ENCODE measurements around the gene TIMM44. TPM values are rescaled to one million over a fixed set of nuclear protein-coding genes. Genes with fewer than 3 reads are reported as not detected.

TIMM44 gene
- total RNA-seq, 1 donor from 2014 or later, result 97.6 TPM

- H3K9me3 Mint-ChIP-seq, result no peaks in the 10 kb centered on the region
- H3K36me3 Mint-ChIP-seq (ENCODE audit: low read depth), result peaks cover 14% of the 10 kb centered on the region
- no peak for TF ChIP-seq CTCF (conservative IDR thresholded peaks at IDR 0.05)
- no peaks in the 10 kb centered on the region for H3K27me3 Mint-ChIP-seq (ENCODE audit: low read depth)
- H3K27ac Mint-ChIP-seq (ENCODE audit: unreplicated experiment), result no peak overlapping the region
- no peak overlapping the region for H3K4me3 Mint-ChIP-seq
- H3K4me1 Mint-ChIP-seq, result no peaks in the 10 kb centered on the region
- DNase-seq (ENCODE audit: low read depth, low spot score), result no peak
Observed at GRCh38 chr19:7986321-7987113, 43.1 kb upstream of the TIMM44 start.

- H3K27ac Mint-ChIP-seq (ENCODE audit: unreplicated experiment), result no peak overlapping the region
- DNase-seq (ENCODE audit: low read depth, low spot score), result no peak
- no peak for TF ChIP-seq CTCF (conservative IDR thresholded peaks at IDR 0.05)
- H3K4me3 Mint-ChIP-seq, result no peak overlapping the region
- peaks cover 14% of the 10 kb centered on the region for H3K36me3 Mint-ChIP-seq (ENCODE audit: low read depth)
- no peaks in the 10 kb centered on the region for H3K4me1 Mint-ChIP-seq
- no peaks in the 10 kb centered on the region for H3K9me3 Mint-ChIP-seq
- no peaks in the 10 kb centered on the region for H3K27me3 Mint-ChIP-seq (ENCODE audit: low read depth)
Observed at GRCh38 chr19:7985481-7985911, 42.0 kb upstream of the TIMM44 start.

GRCh38 chr19:7983995-7984837 lies 40.8 kb upstream of the TIMM44 start:
- Mint-ChIP-seq H3K4me1 (no peaks in the 10 kb centered on the region), H3K36me3 (ENCODE audit: low read depth) (peaks cover 14% of the 10 kb centered on the region), H3K27me3 (ENCODE audit: low read depth) (no peaks in the 10 kb centered on the region), H3K27ac (ENCODE audit: unreplicated experiment) (no peak overlapping the region), H3K4me3 (no peak overlapping the region), H3K9me3 (no peaks in the 10 kb centered on the region)
- TF ChIP-seq CTCF (conservative IDR thresholded peaks at IDR 0.05), result no peak
- no peak for DNase-seq (ENCODE audit: low read depth, low spot score)

GRCh38 chr19:7983286-7983950 lies 40.0 kb upstream of the TIMM44 start:
- DNase-seq (ENCODE audit: low read depth, low spot score), result no peak
- H3K27ac Mint-ChIP-seq (ENCODE audit: unreplicated experiment), result no peak overlapping the region
- no peak for TF ChIP-seq CTCF (conservative IDR thresholded peaks at IDR 0.05)
- H3K4me3 Mint-ChIP-seq, result no peak overlapping the region
- H3K4me1 Mint-ChIP-seq, result no peaks in the 10 kb centered on the region
- H3K36me3 Mint-ChIP-seq (ENCODE audit: low read depth), result peaks cover 13% of the 10 kb centered on the region
- H3K9me3 Mint-ChIP-seq, result no peaks in the 10 kb centered on the region
- H3K27me3 Mint-ChIP-seq (ENCODE audit: low read depth), result no peaks in the 10 kb centered on the region

- Mint-ChIP-seq H3K27ac (ENCODE audit: unreplicated experiment) (no peak overlapping the region), H3K27me3 (ENCODE audit: low read depth) (no peaks in the 10 kb centered on the region), H3K36me3 (ENCODE audit: low read depth) (peaks cover 7% of the 10 kb centered on the region), H3K4me1 (no peaks in the 10 kb centered on the region), H3K9me3 (no peaks in the 10 kb centered on the region), H3K4me3 (no peak overlapping the region)
- TF ChIP-seq CTCF (conservative IDR thresholded peaks at IDR 0.05), result no peak
- DNase-seq (ENCODE audit: low read depth, low spot score), result no peak
Observed at GRCh38 chr19:7982651-7983099, 39.2 kb upstream of the TIMM44 start.

Data from neural crest cell (in vitro differentiated cells).